ENCODE data around the gene KCNK7.

GRCh38 chr11:65622011-65622410 is 26.4 kb upstream of the KCNK7 start:
- no peak for TF ChIP-seq CTCF (IDR thresholded peaks at IDR 0.05)
- TF ChIP-seq POLR2A (IDR thresholded peaks at IDR 0.05; ENCODE audit: low read depth): no peak
- TF ChIP-seq EP300 (IDR thresholded peaks at IDR 0.05): no peak
- TF ChIP-seq POLR2AphosphoS5 (IDR thresholded peaks at IDR 0.05): no peak
